GM13977 (cell line): ENCODE measurements around the gene CCL13.

ENCODE experiments used
- DNase-seq: peaks from one replicate; pipeline ENCODE4 v3.0.0; 2012; ENCODE audit warnings: low spot score
- in situ Hi-C: fragments of 300-500 bp; cut with MboI; formaldehyde crosslinking; loops from one replicate; pipeline ENCODE4 v1.12.0; 2022; ENCODE audit warnings: low sequenced_read_pairs, low pct_unique_long_range_greater_than_20kb, mixed read lengths, inconsistent platforms; ENCODE audit not compliant: unreplicated experiment
- TF ChIP-seq, protein P1 (sequence below): IDR thresholded peaks from 2 replicates; pipeline ENCODE4 v1.5.1; 2012; ENCODE audit warnings: mild to moderate bottlenecking, control low read depth; ENCODE audit not compliant: insufficient read depth; ENCODE audit errors: extremely low read depth, missing control alignments

The CCL13 gene

DNA sequence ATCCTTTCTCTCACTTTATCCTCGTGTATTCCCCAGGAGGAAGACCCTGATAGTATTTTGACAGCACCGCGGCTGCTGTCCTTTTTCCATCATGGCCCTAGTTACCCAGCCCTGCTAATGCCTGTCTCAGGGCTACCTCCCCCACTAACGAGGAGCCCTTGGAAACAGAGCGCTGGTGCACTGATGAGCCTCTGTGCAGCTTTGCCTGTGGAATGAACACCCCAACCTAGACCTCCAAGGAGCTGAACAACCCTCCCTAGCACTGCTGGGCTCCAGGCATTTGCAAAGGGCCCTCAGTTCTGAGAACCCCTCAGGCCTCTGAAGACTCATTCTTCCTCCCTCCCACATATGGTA is 30.0 kb downstream of the CCL13 start:
- TF ChIP-seq, protein P1, sequence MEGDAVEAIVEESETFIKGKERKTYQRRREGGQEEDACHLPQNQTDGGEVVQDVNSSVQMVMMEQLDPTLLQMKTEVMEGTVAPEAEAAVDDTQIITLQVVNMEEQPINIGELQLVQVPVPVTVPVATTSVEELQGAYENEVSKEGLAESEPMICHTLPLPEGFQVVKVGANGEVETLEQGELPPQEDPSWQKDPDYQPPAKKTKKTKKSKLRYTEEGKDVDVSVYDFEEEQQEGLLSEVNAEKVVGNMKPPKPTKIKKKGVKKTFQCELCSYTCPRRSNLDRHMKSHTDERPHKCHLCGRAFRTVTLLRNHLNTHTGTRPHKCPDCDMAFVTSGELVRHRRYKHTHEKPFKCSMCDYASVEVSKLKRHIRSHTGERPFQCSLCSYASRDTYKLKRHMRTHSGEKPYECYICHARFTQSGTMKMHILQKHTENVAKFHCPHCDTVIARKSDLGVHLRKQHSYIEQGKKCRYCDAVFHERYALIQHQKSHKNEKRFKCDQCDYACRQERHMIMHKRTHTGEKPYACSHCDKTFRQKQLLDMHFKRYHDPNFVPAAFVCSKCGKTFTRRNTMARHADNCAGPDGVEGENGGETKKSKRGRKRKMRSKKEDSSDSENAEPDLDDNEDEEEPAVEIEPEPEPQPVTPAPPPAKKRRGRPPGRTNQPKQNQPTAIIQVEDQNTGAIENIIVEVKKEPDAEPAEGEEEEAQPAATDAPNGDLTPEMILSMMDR, result no peak

DNA sequence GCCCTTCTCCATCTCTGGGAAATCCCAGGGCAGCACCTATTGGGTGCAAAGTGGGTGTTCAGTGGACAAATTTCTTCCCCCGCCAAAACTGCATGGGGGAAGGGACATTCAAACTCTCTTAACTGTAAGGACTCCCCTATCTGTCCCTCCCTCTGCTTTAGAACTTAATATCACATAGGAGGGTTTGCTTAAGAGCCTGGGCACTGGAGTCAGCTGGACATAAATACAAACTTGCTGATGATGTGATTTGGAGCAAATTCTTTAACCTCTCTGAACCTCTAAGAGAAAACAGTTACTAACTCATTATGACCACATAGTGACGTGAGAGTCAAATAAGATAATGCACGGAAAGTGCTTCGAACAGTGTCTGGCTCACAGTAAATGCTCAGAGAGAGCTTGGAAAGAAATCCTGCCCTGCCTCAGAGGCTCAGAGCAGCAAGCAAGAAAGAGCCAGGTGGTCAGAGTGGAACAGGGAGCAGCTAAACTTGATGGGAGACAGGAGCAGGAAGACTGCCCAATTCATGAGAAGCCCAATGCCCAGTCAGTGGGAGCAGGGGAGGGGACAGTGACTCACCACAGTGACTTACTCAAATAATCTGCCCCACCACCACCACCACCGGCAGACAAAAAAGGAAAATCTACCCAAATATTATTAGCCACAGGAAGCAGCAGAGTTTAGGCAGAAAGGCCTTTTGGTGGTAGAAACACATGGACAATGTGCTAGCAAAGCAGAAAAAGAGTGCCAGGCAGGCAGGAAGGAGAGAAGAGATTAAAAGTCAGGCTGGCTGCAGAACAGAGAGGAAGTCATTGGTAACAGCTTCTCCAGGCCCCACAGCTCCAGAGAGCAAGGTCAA is 30.6 kb downstream of the CCL13 start:
- DNase-seq, result no peak
- TF ChIP-seq, protein P1, result no peak
- in situ Hi-C loops, result no loop called here

More for the DNA sequence above, 30.0 kb downstream of the CCL13 start:
- DNase-seq, result no peak
- in situ Hi-C loops, result no loop called here

DNA sequence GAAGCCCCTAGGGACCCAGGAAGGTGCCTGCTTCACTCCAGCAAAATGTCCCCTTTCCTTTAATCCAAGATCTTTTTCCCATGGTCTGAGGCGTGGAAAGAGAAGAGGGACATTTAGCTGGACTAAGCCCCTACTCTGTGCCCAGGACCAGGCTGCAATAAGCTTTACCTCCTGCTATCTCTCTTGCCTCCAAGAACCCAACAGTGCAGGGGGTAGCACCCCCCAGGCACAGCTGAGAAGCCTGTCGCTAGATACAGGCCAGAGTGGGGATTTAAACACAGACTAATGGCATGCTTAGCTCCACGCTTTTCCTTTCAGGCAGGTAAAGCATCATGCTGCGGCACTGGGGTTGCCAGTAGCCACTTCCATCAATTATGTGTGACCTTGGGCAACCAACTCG is 31.3 kb downstream of the CCL13 start:
- in situ Hi-C loops, result no loop called here
- DNase-seq, result no peak
- TF ChIP-seq, protein P1, result no peak

DNA sequence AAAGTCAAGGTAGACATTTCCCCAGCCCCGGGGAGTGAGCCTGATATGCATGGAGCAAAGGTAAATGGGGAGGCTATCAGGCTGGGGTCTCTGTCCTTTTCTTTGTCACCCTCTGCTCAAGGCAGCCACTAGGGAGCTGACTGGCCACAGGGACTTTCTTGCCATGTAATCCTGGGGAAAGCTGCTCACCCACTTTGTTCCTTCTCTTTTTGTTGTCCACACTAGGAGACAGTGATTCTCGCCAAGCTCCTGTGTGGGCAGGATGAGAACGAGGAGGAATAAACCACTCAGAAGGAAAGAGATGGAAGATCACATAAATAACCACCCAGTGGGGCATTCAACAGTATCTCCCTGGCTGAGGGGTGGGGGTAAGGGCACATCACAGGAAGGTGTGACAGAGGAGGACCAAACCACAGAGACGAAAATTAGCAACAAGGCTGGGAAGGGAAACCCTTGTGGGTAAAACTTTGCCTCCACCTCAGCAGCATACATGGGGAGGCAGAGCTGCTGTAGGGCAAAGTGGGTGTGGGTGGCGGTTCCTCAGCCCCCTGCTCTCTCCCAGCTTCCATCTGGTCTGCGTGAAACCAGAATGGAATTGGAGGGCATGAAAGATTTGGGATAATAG is 33.0 kb downstream of the CCL13 start:
- TF ChIP-seq, protein P1, result no peak
- DNase-seq, result no peak
- in situ Hi-C loops, result no loop called here

DNA sequence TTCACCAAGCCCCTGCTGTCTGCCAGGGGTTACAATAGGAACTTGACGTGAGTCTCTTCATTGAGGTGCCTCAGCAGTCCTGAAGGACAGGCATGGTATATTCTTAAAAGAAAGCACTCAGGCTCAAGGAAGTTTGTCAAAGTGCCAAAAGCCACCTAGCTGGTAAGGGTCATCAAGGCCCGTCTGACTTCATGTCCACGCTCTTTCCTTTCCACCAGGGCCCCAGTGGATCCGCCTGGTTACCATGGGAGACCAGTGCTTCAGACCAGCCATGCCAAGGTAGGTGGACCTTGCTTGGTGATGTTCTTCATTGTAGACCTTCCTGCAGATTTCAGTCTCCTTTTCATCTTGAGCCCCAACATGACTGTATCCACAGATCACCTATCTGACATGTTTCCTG is 34.4 kb downstream of the CCL13 start:
- TF ChIP-seq, protein P1, result no peak
- in situ Hi-C loops, result no loop called here
- DNase-seq, result no peak

DNA sequence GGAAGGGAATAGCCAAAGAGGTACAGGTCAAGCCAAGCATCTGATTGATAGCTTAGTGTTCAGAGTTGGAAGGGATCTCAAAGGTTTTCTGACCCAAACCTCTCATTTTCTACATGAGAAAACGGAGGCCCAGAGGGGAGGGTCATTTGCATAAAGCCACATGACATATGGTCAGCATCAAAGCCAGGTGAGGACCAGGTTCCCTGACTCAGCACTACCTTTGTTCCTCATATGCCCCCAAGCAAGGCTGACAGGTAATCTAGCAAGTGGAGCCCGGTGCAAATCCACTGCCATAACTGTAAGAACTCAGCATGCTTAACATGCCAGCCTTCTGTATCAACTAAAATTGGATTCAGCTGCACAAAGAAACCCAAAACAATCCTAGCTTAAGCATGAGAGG is 35.0 kb downstream of the CCL13 start:
- DNase-seq, result no peak
- TF ChIP-seq, protein P1, result no peak
- in situ Hi-C loops, result no loop called here
